Esophagus muscularis mucosa (tissue), 4 donors: ENCODE measurements around the gene CDK17. TPM values are rescaled to one million over a fixed set of nuclear protein-coding genes. Genes with fewer than 3 reads are reported as not detected.

Experiments used
- DNase-seq: peaks from one replicate; pipeline ENCODE4 v3.0.0-alpha.2; 2017; ENCODE audit errors: extremely low spot score
- H3K27ac ChIP-seq, 4 donors: fragments of 200-600 bp; sonication (generic); replicated peaks in 1 of 4; 1 replicate in 3 of 4; 2 replicates in 1 of 4; pipeline ENCODE4 v1.5.1; 2016 to 2019; ENCODE audit warnings: mild to moderate bottlenecking in 1 of 4
- H3K27me3 ChIP-seq, 4 donors: fragments of 200-600 bp; sonication (generic); one replicate each; pipeline versions ENCODE4 v1.5.1 to v1.6.0; 2016 to 2019
- H3K36me3 ChIP-seq, 4 donors: fragments of 200-600 bp; sonication (generic); one replicate each; pipeline ENCODE4 v1.5.1; 2016 to 2019
- H3K4me1 ChIP-seq, 4 donors: fragments of 200-600 bp; sonication (generic); one replicate each; pipeline ENCODE4 v1.5.1; 2016 to 2019
- H3K4me3 ChIP-seq, 4 donors: fragments of 200-600 bp; sonication (generic); 1 replicate in 2 of 4; 2 replicates in 2 of 4; pipeline ENCODE4 v1.5.1; 2016 to 2019; ENCODE audit warnings: mild to moderate bottlenecking in 4 of 4, moderate library complexity in 1 of 4
- H3K9me3 ChIP-seq, 4 donors: fragments of 200-600 bp; sonication (generic); 1 replicate in 3 of 4; 2 replicates in 1 of 4; pipeline ENCODE4 v1.5.1; 2016 to 2019
- EP300 ChIP-seq: sonication (generic); formaldehyde crosslinking; IDR thresholded peaks from one replicate; pipeline ENCODE4 v1.6.1; 2017; ENCODE audit warnings: antibody characterized with exemption
- POLR2A ChIP-seq: fragments of 450-650 bp; IDR thresholded peaks from one replicate; pipeline ENCODE4 v1.6.1; 2017; ENCODE audit warnings: antibody characterized with exemption, moderate library complexity, mild to moderate bottlenecking, low read depth
- POLR2AphosphoS5 ChIP-seq, 2 donors: sonication (generic); formaldehyde crosslinking; IDR thresholded peaks; one replicate each; pipeline ENCODE4 v1.6.1; 2017; ENCODE audit warnings: antibody characterized with exemption in 2 of 2
- WGBS: methylation state at CpG from one replicate; pipeline ENCODE4 v1.1.5; 2018; 5-methylcytosine and 5-hydroxymethylcytosine counted together
- intact Hi-C: fragments of 100-400 bp; cut with DNase I; formaldehyde crosslinking; loops from one replicate; pipeline ENCODE4 v1.15.1; 2023
- small RNA-seq, 3 donors: library from RNA; depleted of rRNA; stranded (forward); fragments of <200 nt; gene quantifications; one replicate each; pipeline ENCODE3, GENCODE V24; 2016
- total RNA-seq, 4 donors: library from RNA; depleted of rRNA; stranded (reverse); fragments of >200 nt; gene quantifications; one replicate each; pipeline versions ENCODE4 v1.1.0 to v1.2.1, GENCODE V29; 2016
- TF ChIP-seq, protein P1 (sequence below), 3 experiments: fragments of 200-600 bp in 2 of 3; fragments of 450-650 bp in 1 of 3; sonication (generic) in 2 of 3; IDR thresholded peaks; one replicate each; pipeline ENCODE4 v1.5.1; 2017 to 2019; ENCODE audit warnings: antibody characterized with exemption in 3 of 3, mild to moderate bottlenecking in 2 of 3, moderate library complexity in 1 of 3

CDK17 gene
- total RNA-seq, 4 donors from 2014 or later: 56.2 to 96.9 (median 68.6) TPM

DNA sequence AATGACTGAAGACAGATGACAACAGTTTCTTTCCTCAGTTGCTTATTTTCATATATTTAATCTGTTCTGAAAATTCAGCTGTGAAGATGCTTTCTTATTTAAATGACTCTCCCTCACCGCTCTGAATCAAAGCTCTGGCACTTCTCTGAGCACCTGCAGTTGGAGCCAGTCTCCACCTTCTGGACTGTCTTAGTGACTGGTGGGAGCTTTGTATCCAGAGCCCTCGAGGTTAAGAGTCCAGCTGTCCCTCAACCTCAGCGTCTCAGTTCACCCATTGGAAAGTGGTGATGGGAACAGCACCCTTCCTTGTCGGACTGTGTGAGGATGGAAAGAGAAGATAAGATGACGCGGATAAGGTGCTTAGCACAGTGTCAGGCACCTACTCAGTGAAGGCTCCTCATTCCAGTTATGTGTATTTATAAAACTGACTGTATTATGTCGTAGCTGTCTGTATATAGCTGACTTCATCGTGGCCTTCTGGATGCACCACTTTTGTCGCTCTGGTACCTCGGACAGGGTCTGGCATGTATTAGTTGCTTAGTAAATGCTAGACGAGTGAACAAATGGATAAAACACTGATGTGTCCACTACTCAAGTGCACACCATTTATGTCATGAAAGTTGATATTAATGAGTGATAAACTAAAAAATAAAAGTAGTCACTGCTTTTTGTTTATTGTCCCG is 171.5 kb downstream of the CDK17 start:
- 67% methylated on average over 12 of the region's 12 CpGs for WGBS
- peaks cover 0 to 22% (median 8%) of the 10 kb centered on the region in 4 donors for H3K36me3 ChIP-seq
- peak overlapping the region; percentile 29 to 93 (median 92) for H3K27ac ChIP-seq
- H3K27me3 ChIP-seq: no peaks in the 10 kb centered on the region
- intact Hi-C loops: no loop called here
- H3K4me3 ChIP-seq: no peak overlapping the region
- peaks cover 36 to 87% (median 77%) of the 10 kb centered on the region in 4 donors for H3K4me1 ChIP-seq
- H3K9me3 ChIP-seq: no peaks in the 10 kb centered on the region
- DNase-seq: no peak
- TF ChIP-seq, protein P1, sequence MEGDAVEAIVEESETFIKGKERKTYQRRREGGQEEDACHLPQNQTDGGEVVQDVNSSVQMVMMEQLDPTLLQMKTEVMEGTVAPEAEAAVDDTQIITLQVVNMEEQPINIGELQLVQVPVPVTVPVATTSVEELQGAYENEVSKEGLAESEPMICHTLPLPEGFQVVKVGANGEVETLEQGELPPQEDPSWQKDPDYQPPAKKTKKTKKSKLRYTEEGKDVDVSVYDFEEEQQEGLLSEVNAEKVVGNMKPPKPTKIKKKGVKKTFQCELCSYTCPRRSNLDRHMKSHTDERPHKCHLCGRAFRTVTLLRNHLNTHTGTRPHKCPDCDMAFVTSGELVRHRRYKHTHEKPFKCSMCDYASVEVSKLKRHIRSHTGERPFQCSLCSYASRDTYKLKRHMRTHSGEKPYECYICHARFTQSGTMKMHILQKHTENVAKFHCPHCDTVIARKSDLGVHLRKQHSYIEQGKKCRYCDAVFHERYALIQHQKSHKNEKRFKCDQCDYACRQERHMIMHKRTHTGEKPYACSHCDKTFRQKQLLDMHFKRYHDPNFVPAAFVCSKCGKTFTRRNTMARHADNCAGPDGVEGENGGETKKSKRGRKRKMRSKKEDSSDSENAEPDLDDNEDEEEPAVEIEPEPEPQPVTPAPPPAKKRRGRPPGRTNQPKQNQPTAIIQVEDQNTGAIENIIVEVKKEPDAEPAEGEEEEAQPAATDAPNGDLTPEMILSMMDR (IDR thresholded peaks at IDR 0.05): no peak
- no peak for TF ChIP-seq POLR2AphosphoS5 (IDR thresholded peaks at IDR 0.05)
- TF ChIP-seq EP300: no peak
- TF ChIP-seq POLR2A: no peak

Small RNA genes within 50 kb of the gene (small RNA-seq; reads per million reads assigned to genes)
- gene RN7SKP11: 0 reads per million in 3 donors
- 0 reads per million in 3 donors for gene RNU4-24P

Other genes with a start within 250 kb of the CDK17 start
- 10 to 100 TPM; 13.7 to 26.9 (median 25.7) TPM for gene ELK3, start 206.1 kb downstream of the CDK17 start, total RNA-seq
- gene CFAP54, start 89.1 kb upstream of the CDK17 start, total RNA-seq: 1 to 10 TPM; 3.0 to 5.8 (median 4.3) TPM